Small intestine (tissue), 7 donors: ENCODE data around the gene GJE1. TPM values are rescaled to one million over a fixed set of nuclear protein-coding genes. Genes with fewer than 3 reads are reported as not detected.
A peak's percentile ranks its signal among the peaks of the same experiment; 100 is the strongest.
"Not testable (repeated sequence)": the region's sequence is repeated elsewhere in the genome, so short reads cannot be mapped to it uniquely, and the experiment has no call there.

Source experiments
- DNase-seq, 2 donors: peaks; one replicate each; pipeline versions ENCODE4 v3.0.0 to v3.0.0-alpha.2; 2013
- FAIRE-seq: peaks from 2 replicates; lab custom pipeline; 2012; peaks lifted over from hg19 to GRCh38; lab: Jason Lieb, UNC
- H3K27ac ChIP-seq, 3 donors: one replicate each; pipeline ENCODE4 v1.5.1; 2013; ENCODE audit warnings: low read length in 2 of 3, mild to moderate bottlenecking in 2 of 3, control low read depth in 1 of 3, inconsistent platforms in 1 of 3, low read depth in 1 of 3, moderate library complexity in 1 of 3
- H3K27me3 ChIP-seq, 3 donors: one replicate each; pipeline ENCODE4 v1.6.1; 2013; ENCODE audit warnings: low read length in 3 of 3, inconsistent platforms in 1 of 3; ENCODE audit not compliant: control insufficient read depth in 3 of 3, insufficient read depth in 3 of 3
- H3K36me3 ChIP-seq, 3 donors: one replicate each; pipeline ENCODE4 v1.6.1; 2013; ENCODE audit warnings: low read length in 3 of 3, inconsistent platforms in 1 of 3, low read depth in 1 of 3, mild to moderate bottlenecking in 1 of 3, moderate library complexity in 1 of 3; ENCODE audit not compliant: control insufficient read depth in 3 of 3, insufficient read depth in 2 of 3
- H3K4me1 ChIP-seq, 3 donors: one replicate each; pipeline ENCODE4 v1.6.1; 2013; ENCODE audit warnings: low read length in 2 of 3, inconsistent platforms in 1 of 3, low read depth in 1 of 3, mild to moderate bottlenecking in 1 of 3, moderate library complexity in 1 of 3; ENCODE audit not compliant: control insufficient read depth in 3 of 3, insufficient read depth in 2 of 3
- H3K4me3 ChIP-seq, 3 donors: one replicate each; pipeline ENCODE4 v1.5.1; 2013; ENCODE audit warnings: low read length in 3 of 3, control low read depth in 1 of 3, inconsistent platforms in 1 of 3, low read depth in 1 of 3, mild to moderate bottlenecking in 1 of 3, moderate library complexity in 1 of 3
- H3K9me3 ChIP-seq, 2 donors: one replicate each; pipeline ENCODE4 v1.6.1; 2013; ENCODE audit warnings: low read depth in 1 of 2, low read length in 1 of 2; ENCODE audit not compliant: control insufficient read depth in 2 of 2, insufficient read depth in 1 of 2
- WGBS, 3 donors: extraction: QIAGEN DNeasy Blood & Tissue Kit; methylation state at CpG; one replicate each; pipeline ENCODE4 v1.1.7; 2013; 5-methylcytosine and 5-hydroxymethylcytosine counted together
- polyA plus RNA-seq, 4 donors: library from polyadenylated mRNA; stranded (reverse) in 3 of 4; unstranded in 1 of 4; fragments of 200-250 nt in 3 of 4; fragments of 120-200 nt in 1 of 4; gene quantifications; one replicate each; pipeline versions ENCODE4 v1.2.1 to v1.2.3, GENCODE V29; 2013
- donor health status: healthy with polysubstance abuse.
- donor health status: control.
- donor health status: control.
- donor health status: Bipolar disorder and iron deficiency.
- donor health status: healthy.

Gene GJE1
- polyA plus RNA-seq, 4 donors: not detected

DNA sequence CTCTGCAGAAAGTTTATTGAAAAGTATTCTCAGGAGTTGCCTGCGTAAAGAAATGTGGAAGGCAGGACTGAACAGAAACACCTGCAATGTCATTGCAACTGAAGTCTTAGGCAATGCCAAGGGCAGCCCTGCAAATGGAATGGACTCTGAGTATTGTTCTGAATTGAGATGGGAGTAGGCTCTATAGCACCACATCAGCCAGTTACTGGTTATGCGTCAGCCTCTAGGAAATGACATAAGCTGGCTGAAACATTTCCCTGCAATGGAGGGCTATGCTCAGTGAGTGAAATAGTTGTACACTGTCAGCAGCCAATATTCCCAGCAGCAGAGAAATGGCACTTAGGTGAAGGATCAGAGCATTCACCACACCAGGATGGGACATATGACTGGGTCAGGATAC lies 13.8 kb upstream of the GJE1 start:
- Histone ChIP-seq H3K27me3 (no peaks in the 10 kb centered on the region), H3K4me1 (no peaks in the 10 kb centered on the region), H3K27ac (no peak overlapping the region), H3K36me3 (no peaks in the 10 kb centered on the region), H3K4me3 (no peak overlapping the region), H3K9me3 (no peaks in the 10 kb centered on the region)
- WGBS, 3 donors: 77 to 85% (median 84%) methylated on average over 2 of the region's 2 CpGs
- DNase-seq (no peak), FAIRE-seq (no peak)

DNA sequence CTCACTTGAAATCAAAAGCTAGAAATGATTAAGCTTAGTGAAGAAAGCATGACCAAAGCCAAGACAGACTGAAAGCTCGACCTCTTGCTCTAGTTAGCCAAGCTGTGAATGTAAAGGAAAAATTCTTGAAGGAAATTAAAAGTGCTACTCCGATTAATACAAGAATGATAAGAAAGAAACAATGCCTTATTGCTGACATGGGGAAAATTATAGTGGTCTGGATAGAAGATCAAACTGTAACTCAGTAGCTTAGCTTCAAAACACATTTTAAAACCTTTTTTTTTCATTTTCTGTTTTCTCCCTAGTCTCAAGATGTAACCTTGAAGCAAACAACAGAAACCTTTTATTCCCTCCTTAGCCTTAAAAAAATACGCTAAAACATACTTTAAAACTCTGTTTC lies 11.4 kb upstream of the GJE1 start:
- no peaks in the 10 kb centered on the region for H3K9me3 ChIP-seq
- FAIRE-seq (no peak), DNase-seq (no peak)
- H3K4me3 ChIP-seq: no peak overlapping the region
- no peak overlapping the region for H3K27ac ChIP-seq
- H3K4me1 ChIP-seq: no peaks in the 10 kb centered on the region
- 63 to 72% (median 68%) methylated on average over 3 of the region's 3 CpGs for WGBS, 3 donors
- no peaks in the 10 kb centered on the region for H3K27me3 ChIP-seq
- no peaks in the 10 kb centered on the region for H3K36me3 ChIP-seq

DNA sequence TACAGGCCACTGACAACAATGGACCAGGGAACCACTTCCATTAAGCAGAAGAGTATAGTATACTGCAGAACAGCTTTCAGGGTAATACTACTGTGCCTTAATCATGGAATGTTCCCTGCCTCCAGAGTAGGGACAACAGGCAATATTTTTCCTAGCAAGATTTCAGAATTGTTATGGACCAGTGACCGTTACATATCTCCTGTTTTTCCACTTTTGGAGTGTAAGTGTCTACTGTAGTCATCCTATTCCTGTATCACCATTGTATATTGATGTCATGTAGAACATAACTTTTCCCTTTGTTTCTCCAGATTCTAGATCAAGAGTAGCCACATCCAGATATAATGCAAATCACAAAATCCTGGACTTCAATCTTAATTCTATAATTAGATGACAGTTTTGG lies 1.9 kb upstream of the GJE1 start:
- Histone ChIP-seq H3K4me1 (no peaks in the 10 kb centered on the region), H3K27me3 (peaks cover 0 to 5% (median 0%) of the 10 kb centered on the region in 3 donors), H3K4me3 (no peak overlapping the region), H3K36me3 (no peaks in the 10 kb centered on the region), H3K27ac (no peak overlapping the region), H3K9me3 (no peaks in the 10 kb centered on the region)
- 75 to 88% (median 83%) methylated on average over 1 of the region's 1 CpG for WGBS, 3 donors
- FAIRE-seq (no peak), DNase-seq (no peak)

DNA sequence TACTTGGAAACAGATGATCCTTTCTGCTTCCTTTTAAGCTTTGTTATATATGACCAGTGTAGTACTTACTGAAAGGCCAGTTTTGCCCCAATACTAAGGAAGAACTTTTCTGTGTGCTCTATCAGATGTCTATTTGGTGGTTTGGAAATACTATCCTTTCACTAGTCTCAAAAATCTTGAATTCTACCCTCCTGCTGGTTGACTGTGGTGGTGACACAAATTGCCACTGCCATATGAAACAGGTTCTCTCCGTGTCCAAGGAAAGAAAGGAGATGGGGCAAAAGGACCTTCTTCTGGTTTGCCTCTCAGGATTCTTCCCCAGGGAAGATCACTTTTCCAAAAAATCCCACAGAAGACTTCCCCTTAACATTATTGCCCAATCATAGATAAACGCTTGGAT lies 6.2 kb downstream of the GJE1 start:
- no peak for FAIRE-seq
- Histone ChIP-seq H3K9me3 (no peaks in the 10 kb centered on the region), H3K4me3 (no peak overlapping the region), H3K27ac (no peak overlapping the region), H3K36me3 (no peaks in the 10 kb centered on the region), H3K27me3 (no peaks in the 10 kb centered on the region), H3K4me1 (no peaks in the 10 kb centered on the region)
- 43 to 46% (median 45%) methylated on average over 2 of the region's 2 CpGs for WGBS, 3 donors
- no peak for DNase-seq

DNA sequence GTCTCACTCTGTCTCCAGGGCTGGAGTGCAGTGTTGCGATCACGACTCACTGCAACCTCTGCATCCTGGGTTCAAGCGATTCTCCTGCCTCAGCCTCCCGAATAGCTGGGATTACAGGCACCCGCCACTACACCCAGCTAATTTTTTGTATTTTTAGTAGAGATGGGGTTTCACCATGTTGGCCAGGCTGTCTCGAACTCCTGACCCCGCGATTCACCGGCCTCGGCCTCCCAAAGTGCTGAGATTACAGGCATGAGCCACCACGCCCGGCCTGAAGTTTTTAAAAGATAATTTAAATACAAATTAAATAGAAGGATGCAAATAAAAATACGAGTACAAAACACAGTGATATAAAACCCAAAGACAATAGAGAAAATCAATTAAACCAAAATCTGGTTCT lies 8.8 kb downstream of the GJE1 start:
- 89 to 92% (median 91%) methylated on average over 12 to 13 of the region's 13 CpGs for WGBS, 3 donors
- not testable (repeated sequence) for FAIRE-seq, H3K27ac ChIP-seq, H3K4me3 ChIP-seq, H3K27me3 ChIP-seq, H3K4me1 ChIP-seq, H3K9me3 ChIP-seq, DNase-seq, H3K36me3 ChIP-seq

DNA sequence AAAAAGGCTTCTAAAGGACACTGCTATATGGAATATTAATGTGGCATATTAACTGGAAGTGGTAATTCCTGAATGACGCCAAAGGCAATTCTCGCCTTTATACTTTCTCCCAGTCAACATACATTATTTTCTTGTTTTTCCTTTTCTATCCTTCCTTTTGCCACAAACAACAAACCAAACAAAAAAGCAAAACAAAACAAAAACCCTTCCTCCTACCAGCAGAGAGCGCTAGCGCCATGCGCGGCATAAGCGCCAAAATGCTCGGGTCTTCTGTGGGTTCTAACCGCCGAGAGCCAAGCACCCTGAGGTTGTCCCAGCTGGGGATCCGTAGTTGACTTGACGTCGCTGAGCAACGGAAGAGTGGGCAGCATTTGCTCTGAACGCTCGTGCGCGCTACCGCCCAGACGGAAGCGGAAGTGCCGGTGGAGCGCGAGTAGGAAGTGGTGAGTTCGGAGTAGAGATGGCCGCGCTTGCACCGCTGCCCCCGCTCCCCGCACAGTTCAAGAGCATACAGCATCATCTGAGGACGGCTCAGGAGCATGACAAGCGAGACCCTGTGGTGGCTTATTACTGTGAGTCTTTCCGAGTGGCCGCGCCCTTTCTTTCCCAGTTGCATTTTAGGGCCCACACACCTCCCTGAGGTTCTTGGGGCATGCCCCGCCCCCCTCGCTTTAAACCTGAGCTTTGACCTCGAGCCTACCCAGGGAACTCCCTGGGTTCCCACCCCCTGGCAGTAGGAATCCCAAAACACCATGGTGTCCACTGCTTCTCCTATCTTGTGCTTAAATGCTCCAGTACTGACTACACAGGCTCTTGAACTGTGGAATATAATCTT lies 14.3 kb downstream of the GJE1 start, which contains the start of the genes NMBR and VTA1:
Gene NMBR, minus strand, starts transcription at position 295 of the 835 bp plus-strand sequence. CDS start 58,464 bp downstream, outside the sequence.
Gene VTA1, plus strand, starts transcription at position 436 of the 835 bp plus-strand sequence. Its CDS starts 25 bp downstream, at position 461.
- H3K4me3 ChIP-seq: peak within 1 kb of the TSS; percentile 76 to 86 (median 81)
- H3K36me3 ChIP-seq: no peaks in the 10 kb centered on the region
- no peaks in the 10 kb centered on the region for H3K9me3 ChIP-seq
- H3K4me1 ChIP-seq: peaks cover 0 to 7% (median 2%) of the 10 kb centered on the region in 3 donors
- FAIRE-seq (peak; percentile 10), DNase-seq (peak; percentile 99 to 100)
- 0 to 1% (median 0%) methylated on average over 36 to 38 of the region's 38 CpGs for WGBS, 3 donors
- no peaks in the 10 kb centered on the region for H3K27me3 ChIP-seq
- H3K27ac ChIP-seq: peak within 1 kb of the TSS; percentile 30 to 65 (median 41)

DNA sequence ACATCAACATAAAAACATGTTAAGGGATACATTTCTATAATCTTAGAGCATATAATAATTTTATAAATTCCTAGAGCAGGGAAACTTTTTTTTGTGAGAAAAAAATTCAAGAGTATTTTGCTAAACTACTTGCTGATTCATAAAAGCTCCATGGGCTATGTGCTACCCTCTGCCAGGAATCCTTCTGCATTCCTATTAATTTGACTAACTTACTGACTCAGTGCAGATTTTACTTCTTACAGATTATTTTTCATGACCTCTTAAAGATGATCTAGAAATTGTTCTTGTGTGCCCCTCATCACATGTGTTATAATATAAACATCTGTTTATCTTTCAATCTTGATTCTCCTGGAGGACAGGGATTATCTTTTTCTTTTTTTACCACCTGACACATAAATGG lies 20.0 kb downstream of the GJE1 start:
- FAIRE-seq (no peak), DNase-seq (no peak)
- Histone ChIP-seq H3K4me3 (no peak overlapping the region), H3K27ac (no peak overlapping the region), H3K4me1 (peaks cover 0 to 11% (median 2%) of the 10 kb centered on the region in 3 donors), H3K36me3 (peaks cover 0 to 3% (median 0%) of the 10 kb centered on the region in 3 donors), H3K27me3 (no peaks in the 10 kb centered on the region), H3K9me3 (no peaks in the 10 kb centered on the region)

DNA sequence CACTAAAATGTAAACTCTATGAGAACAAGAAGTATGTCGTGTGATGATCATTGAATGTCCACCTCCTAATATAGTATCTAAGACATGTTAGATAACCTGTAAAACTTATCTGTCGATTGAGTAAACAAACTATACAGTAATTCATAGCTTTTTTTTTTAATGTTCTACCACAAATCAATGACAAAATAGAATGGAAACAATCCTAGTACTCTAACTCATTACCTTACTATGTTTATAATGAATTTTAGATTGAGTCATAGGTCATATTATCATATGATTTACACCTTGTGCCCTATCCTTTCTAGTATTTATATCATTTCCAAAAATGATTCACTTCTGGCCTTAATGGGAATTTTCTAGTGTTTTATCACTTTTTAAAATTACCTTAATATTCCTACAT lies 20.5 kb downstream of the GJE1 start:
- no peaks in the 10 kb centered on the region for H3K9me3 ChIP-seq
- DNase-seq (no peak), FAIRE-seq (no peak)
- peaks cover 0 to 9% (median 2%) of the 10 kb centered on the region in 3 donors for H3K4me1 ChIP-seq
- H3K36me3 ChIP-seq: peaks cover 0 to 3% (median 0%) of the 10 kb centered on the region in 3 donors
- WGBS, 3 donors: 35 to 55% (median 40%) methylated on average over 2 of the region's 2 CpGs
- H3K4me3 ChIP-seq: no peak overlapping the region
- no peaks in the 10 kb centered on the region for H3K27me3 ChIP-seq
- no peak overlapping the region for H3K27ac ChIP-seq
